ENCODE measurements around the gene DGKI.
"Not testable (repeated sequence)": the region's sequence is repeated elsewhere in the genome, so short reads cannot be mapped to it uniquely, and the experiment has no call there.

DGKI gene

GRCh38 chr7:137475966-137476365, 370.8 kb downstream of the DGKI start:
- DNase-seq (ENCODE audit: low read depth, low spot score): no peak

- DNase-seq (ENCODE audit: low read depth, low spot score): no peak
These were observed 372.2 kb downstream of the DGKI start for GRCh38 chr7:137474540-137475026.

GRCh38 chr7:137471128-137471527, 375.6 kb downstream of the DGKI start:
- DNase-seq (ENCODE audit: low read depth, low spot score): no peak

- DNase-seq (ENCODE audit: low read depth, low spot score): no peak
These were observed 376.9 kb downstream of the DGKI start for GRCh38 chr7:137469858-137470257.

- DNase-seq (ENCODE audit: low read depth, low spot score): no peak
These were observed 377.5 kb downstream of the DGKI start for GRCh38 chr7:137469191-137469811.

- DNase-seq (ENCODE audit: low read depth, low spot score): no peak
These were observed 383.9 kb downstream of the DGKI start for GRCh38 chr7:137462847-137463246.

- DNase-seq (ENCODE audit: low read depth, low spot score): no peak
These were observed 384.6 kb downstream of the DGKI start for GRCh38 chr7:137462074-137462715.

- DNase-seq (ENCODE audit: low read depth, low spot score): no peak
These were observed 388.4 kb downstream of the DGKI start for GRCh38 chr7:137458399-137458798.

- no peak for DNase-seq (ENCODE audit: low read depth, low spot score)
These were observed 392.0 kb downstream of the DGKI start for GRCh38 chr7:137454767-137455166.

GRCh38 chr7:137454246-137454724, 392.5 kb downstream of the DGKI start:
- DNase-seq (ENCODE audit: low read depth, low spot score): no peak

- DNase-seq (ENCODE audit: low read depth, low spot score): no peak
These were observed 393.4 kb downstream of the DGKI start for GRCh38 chr7:137453356-137453755.

- no peak for DNase-seq (ENCODE audit: low read depth, low spot score)
These were observed 397.8 kb downstream of the DGKI start for GRCh38 chr7:137449016-137449415.

- DNase-seq (ENCODE audit: low read depth, low spot score): not testable (repeated sequence)
These were observed 398.2 kb downstream of the DGKI start for GRCh38 chr7:137448572-137448971.

- no peak for DNase-seq (ENCODE audit: low read depth, low spot score)
These were observed 400.7 kb downstream of the DGKI start for GRCh38 chr7:137446025-137446424.

- DNase-seq (ENCODE audit: low read depth, low spot score): no peak
These were observed 401.5 kb downstream of the DGKI start for GRCh38 chr7:137445268-137445667.

GRCh38 chr7:137443616-137444015, 403.2 kb downstream of the DGKI start:
- DNase-seq (ENCODE audit: low read depth, low spot score): no peak

GRCh38 chr7:137441451-137441850, 405.3 kb downstream of the DGKI start:
- no peak for DNase-seq (ENCODE audit: low read depth, low spot score)

GRCh38 chr7:137439829-137440825, 406.6 kb downstream of the DGKI start:
- no peak for DNase-seq (ENCODE audit: low read depth, low spot score)

- no peak for DNase-seq (ENCODE audit: low read depth, low spot score)
These were observed 411.8 kb downstream of the DGKI start for GRCh38 chr7:137434946-137435345.

GRCh38 chr7:137434530-137434929, 412.2 kb downstream of the DGKI start:
- DNase-seq (ENCODE audit: low read depth, low spot score): no peak

GRCh38 chr7:137423321-137423720, 423.5 kb downstream of the DGKI start:
- DNase-seq (ENCODE audit: low read depth, low spot score): no peak

GRCh38 chr7:137421366-137421765, 425.4 kb downstream of the DGKI start:
- DNase-seq (ENCODE audit: low read depth, low spot score): no peak
